Measurements from ENCODE around the gene GZF1. TPM values are rescaled to one million over a fixed set of nuclear protein-coding genes. Genes with fewer than 3 reads are reported as not detected.

GZF1 gene
- total RNA-seq, 4 donors from 2014 or later = 16.3 to 37.2 (median 20.3) TPM

DNA sequence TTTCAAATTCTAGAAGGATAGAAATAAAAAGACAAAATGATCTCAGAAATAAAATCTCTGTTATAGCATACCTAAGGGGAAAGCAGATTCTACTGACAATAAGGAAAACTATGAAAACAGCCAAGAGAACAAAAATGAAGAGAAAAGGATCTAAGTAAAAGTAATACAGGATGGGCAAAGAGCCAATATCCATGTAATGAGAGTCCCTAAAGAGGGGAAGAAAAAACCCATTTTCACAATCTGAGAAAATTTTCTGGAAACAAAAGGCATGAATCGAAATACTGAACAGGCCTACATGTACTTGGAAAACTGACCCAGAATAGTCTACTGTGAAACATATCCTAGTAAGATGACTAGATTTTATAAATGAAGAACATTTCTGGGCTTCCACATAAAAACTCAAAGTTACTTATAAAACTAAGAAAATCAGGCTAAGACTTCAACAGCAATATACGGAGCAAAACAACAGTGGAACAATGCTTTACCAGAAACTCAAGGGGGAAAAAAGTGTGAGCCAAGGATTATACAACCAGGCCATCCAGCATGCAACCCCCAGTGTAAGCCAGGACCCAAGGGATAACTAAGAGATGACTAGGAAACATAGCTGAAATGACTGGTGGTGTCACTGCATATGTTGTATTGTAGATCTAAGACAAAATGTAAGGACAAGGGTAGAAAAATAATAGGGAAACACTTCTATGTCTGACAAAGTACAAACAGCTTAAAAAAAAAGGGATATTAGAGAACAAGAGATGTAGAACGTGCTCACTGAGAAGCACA lies 49.1 kb downstream of the GZF1 start:
- TF ChIP-seq EP300 (IDR thresholded peaks at IDR 0.05) (no peak), POLR2A (IDR thresholded peaks at IDR 0.05) (no peak)
- TF ChIP-seq, protein P1, sequence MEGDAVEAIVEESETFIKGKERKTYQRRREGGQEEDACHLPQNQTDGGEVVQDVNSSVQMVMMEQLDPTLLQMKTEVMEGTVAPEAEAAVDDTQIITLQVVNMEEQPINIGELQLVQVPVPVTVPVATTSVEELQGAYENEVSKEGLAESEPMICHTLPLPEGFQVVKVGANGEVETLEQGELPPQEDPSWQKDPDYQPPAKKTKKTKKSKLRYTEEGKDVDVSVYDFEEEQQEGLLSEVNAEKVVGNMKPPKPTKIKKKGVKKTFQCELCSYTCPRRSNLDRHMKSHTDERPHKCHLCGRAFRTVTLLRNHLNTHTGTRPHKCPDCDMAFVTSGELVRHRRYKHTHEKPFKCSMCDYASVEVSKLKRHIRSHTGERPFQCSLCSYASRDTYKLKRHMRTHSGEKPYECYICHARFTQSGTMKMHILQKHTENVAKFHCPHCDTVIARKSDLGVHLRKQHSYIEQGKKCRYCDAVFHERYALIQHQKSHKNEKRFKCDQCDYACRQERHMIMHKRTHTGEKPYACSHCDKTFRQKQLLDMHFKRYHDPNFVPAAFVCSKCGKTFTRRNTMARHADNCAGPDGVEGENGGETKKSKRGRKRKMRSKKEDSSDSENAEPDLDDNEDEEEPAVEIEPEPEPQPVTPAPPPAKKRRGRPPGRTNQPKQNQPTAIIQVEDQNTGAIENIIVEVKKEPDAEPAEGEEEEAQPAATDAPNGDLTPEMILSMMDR (IDR thresholded peaks at IDR 0.05) = no peak
- 50 to 55% methylated on average over 3 of the region's 3 CpGs for WGBS, 2 donors
- H3K36me3 ChIP-seq = no peaks in the 10 kb centered on the region

DNA sequence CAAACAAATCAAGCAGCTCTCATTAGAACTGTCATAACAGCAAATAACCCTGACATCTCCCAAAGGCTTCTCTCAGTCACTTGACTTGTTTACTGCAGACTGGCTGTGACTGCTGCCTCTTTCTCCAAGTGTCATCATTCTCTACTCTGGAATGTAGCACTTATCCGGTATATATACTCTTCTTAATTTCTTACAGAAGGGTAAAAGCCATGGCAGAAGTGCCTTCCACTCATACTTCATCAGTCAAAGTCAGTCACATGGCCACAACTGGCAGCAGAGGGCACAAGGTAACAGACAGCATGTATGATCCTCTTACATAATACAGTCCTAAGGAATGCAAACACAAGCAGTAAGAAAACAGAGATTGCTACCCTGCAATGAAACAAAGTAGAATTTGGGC lies 50.0 kb downstream of the GZF1 start:
- Histone ChIP-seq H3K4me3 (no peak overlapping the region), H3K36me3 (no peaks in the 10 kb centered on the region), H3K27me3 (no peaks in the 10 kb centered on the region), H3K4me1 (peaks cover 0 to 43% (median 5%) of the 10 kb centered on the region in 4 donors), H3K9me3 (no peaks in the 10 kb centered on the region), H3K27ac (no peak overlapping the region)
- TF ChIP-seq POLR2A (IDR thresholded peaks at IDR 0.05) (no peak), EP300 (IDR thresholded peaks at IDR 0.05) (no peak)
- TF ChIP-seq, protein P1 (IDR thresholded peaks at IDR 0.05) = no peak
- whole genome bisulfite sequencing, 2 donors = 29 to 32% methylated on average over 1 of the region's 1 CpG
- no peak for DNase-seq (ENCODE audit: low spot score in 2 of 2)

More for the DNA sequence above, 49.1 kb downstream of the GZF1 start:
- Histone ChIP-seq H3K27ac (no peak overlapping the region), H3K4me1 (peaks cover 0 to 46% (median 3%) of the 10 kb centered on the region in 4 donors), H3K27me3 (no peaks in the 10 kb centered on the region), H3K4me3 (no peak overlapping the region), H3K9me3 (no peaks in the 10 kb centered on the region)
- DNase-seq (ENCODE audit: low spot score in 2 of 2) = no peak

DNA sequence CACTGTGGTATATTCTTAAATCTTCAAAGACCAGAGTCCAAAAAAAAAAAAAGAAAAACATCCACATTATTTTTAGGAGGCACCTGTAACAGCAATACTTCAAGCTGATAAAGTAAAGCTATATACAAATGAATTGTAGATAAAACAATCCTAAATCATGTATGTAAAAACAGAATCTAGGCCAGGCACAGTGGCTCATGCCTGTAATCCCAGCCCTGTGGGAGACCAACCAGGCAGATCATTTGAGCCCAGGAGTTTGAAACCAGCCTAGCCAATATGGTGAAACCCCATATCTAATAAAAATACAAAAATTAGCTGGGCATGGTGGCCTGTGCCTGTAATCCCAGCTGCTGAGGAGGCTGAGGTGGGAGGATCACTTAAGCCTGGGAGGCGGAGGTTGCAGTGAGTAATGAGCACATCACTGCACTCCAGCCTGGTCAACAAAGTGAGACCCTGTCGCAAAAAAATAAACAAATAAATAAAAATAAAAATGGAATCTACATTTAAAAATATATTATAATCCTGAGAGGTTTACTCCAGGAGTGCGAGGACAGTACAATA lies 52.0 kb downstream of the GZF1 start:
- WGBS, 2 donors = 96 to 98% methylated on average over 3 of the region's 3 CpGs
- no peak overlapping the region for H3K27ac ChIP-seq
- DNase-seq (ENCODE audit: low spot score in 2 of 2) = no peak
- no peaks in the 10 kb centered on the region for H3K36me3 ChIP-seq
- no peak overlapping the region for H3K4me3 ChIP-seq
- H3K27me3 ChIP-seq = no peaks in the 10 kb centered on the region
- no peaks in the 10 kb centered on the region for H3K9me3 ChIP-seq
- H3K4me1 ChIP-seq = peaks cover 0 to 52% (median 5%) of the 10 kb centered on the region in 4 donors
- TF ChIP-seq EP300 (IDR thresholded peaks at IDR 0.05) = no peak
- no peak for TF ChIP-seq POLR2A (IDR thresholded peaks at IDR 0.05)
- TF ChIP-seq, protein P1 (IDR thresholded peaks at IDR 0.05) = no peak

DNA sequence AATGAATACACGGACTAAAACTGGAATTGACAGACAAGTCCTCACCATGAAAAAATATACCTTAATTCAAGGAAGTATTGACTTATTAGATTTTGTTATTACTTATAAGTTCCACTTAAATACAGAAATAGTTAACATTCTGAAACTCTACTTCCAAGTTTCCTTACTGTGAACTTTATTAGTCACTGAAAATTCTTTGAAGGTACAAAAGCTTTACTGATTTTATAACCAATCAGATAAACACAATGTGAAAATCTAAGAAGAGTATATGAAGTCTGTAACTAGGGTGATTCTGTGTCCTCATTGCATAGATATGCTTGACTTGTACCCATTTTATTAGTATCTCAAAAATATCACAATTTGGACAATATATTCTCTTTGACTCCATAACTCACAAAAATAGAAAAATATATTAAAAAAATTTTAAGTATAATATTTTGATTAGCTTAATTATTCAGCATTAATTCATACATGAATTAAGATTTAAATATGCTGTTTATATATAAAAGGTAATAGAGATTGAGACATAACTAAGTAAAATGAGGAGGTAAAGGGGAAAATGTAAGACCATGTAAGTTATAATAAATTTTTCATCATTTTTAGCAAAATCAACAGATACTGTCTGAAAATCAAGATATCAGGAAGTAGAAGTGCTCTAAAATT lies 52.7 kb downstream of the GZF1 start:
- no peaks in the 10 kb centered on the region for H3K36me3 ChIP-seq
- no peaks in the 10 kb centered on the region for H3K9me3 ChIP-seq
- whole genome bisulfite sequencing, 2 donors = 74 to 77% methylated on average over 1 of the region's 1 CpG
- H3K27ac ChIP-seq = no peak overlapping the region
- DNase-seq (ENCODE audit: low spot score in 2 of 2) = no peak
- H3K4me3 ChIP-seq = no peak overlapping the region
- no peaks in the 10 kb centered on the region for H3K27me3 ChIP-seq
- peaks cover 0 to 56% (median 11%) of the 10 kb centered on the region in 4 donors for H3K4me1 ChIP-seq
- no peak for TF ChIP-seq EP300 (IDR thresholded peaks at IDR 0.05)
- TF ChIP-seq, protein P1 (IDR thresholded peaks at IDR 0.05) = no peak
- no peak for TF ChIP-seq POLR2A (IDR thresholded peaks at IDR 0.05)

DNA sequence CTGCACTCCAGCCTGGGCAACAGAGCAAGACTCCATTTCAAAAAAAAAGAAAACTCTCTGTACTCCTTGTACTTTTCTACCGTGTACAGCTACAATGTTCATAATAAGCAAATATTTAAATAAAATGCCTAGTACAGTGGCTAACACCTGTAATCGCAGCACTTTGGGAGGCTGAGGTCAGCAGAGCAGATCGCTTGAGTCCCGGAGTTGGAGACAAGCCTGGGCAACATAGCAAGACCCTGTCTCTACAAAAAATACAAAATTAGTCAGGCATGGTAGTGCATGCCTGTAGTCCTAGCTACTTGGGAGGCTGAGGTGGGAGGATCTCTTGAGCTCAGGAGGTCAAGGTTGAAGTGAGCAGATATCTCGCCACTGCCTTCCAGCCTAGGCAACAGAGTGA lies 53.6 kb downstream of the GZF1 start:
- no peak overlapping the region for H3K4me3 ChIP-seq
- H3K4me1 ChIP-seq = peaks cover 0 to 56% (median 12%) of the 10 kb centered on the region in 4 donors
- H3K36me3 ChIP-seq = no peaks in the 10 kb centered on the region
- DNase-seq (ENCODE audit: low spot score in 2 of 2) = no peak
- no peak overlapping the region for H3K27ac ChIP-seq
- no peaks in the 10 kb centered on the region for H3K9me3 ChIP-seq
- TF ChIP-seq, protein P1 (IDR thresholded peaks at IDR 0.05) = no peak
- no peak for TF ChIP-seq EP300 (IDR thresholded peaks at IDR 0.05)
- no peak for TF ChIP-seq POLR2A (IDR thresholded peaks at IDR 0.05)
- WGBS, 2 donors = 88 to 93% methylated on average over 5 of the region's 5 CpGs
- H3K27me3 ChIP-seq = no peaks in the 10 kb centered on the region
